Activated T-helper 1 cell treated with anti-CD3 and anti-CD28 coated beads, Interleukin-12 subunit alpha, Interleukin-12 subunit beta, Interleukin-2, Interleukin-4 antibody, amounts not matched to agents 30 ng/mL and 10 ng/mL and 1 ng/mL, durations not matched to agents 14 hours and 24 hours and 36 hours (primary cell): ENCODE results near the gene AMZ1. TPM values are rescaled to one million over a fixed set of nuclear protein-coding genes. Genes with fewer than 3 reads are reported as not detected.

ENCODE experiments used
- total RNA-seq: library from RNA; stranded (reverse); gene quantifications from 2 replicates; pipeline ENCODE4 v1.2.3, GENCODE V29; 2022

Gene AMZ1
- total RNA-seq, 1 donor from 2014 or later = 0.05 TPM

Other genes with a start within 250 kb of the AMZ1 start
- not detected in 2 replicates for gene GRIFIN, start 211.8 kb upstream of the AMZ1 start, total RNA-seq
- gene LFNG, start 168.4 kb upstream of the AMZ1 start, total RNA-seq = 34.8 and 34.9 TPM in 2 replicates
- 39.2 and 42.9 TPM in 2 replicates for gene BRAT1, start 132.7 kb upstream of the AMZ1 start, total RNA-seq
- 10.5 and 11.1 TPM in 2 replicates for gene IQCE, start 129.2 kb upstream of the AMZ1 start, total RNA-seq
- gene TTYH3, start 56.2 kb upstream of the AMZ1 start, total RNA-seq = 30.6 and 32.0 TPM in 2 replicates
- gene GNA12, start 156.1 kb downstream of the AMZ1 start, total RNA-seq = 36.3 and 36.4 TPM in 2 replicates